ENCODE results near the gene PRKAB1.

GRCh38 chr12:119681728-119682638 is 14.1 kb downstream of the PRKAB1 start:
- TF ChIP-seq CTCF (IDR thresholded peaks at IDR 0.05) (no peak), POLR2AphosphoS5 (IDR thresholded peaks at IDR 0.05; ENCODE audit: low read depth, low read length) (no peak), SIN3A (IDR thresholded peaks at IDR 0.05; ENCODE audit: borderline replicate concordance, insufficient read depth, low read depth, low read length) (no peak), REST (IDR thresholded peaks at IDR 0.05; ENCODE audit: insufficient read depth in 1 of 2, low read depth in 2 of 2, low read length in 1 of 2) (no peak), TCF7L2 (IDR thresholded peaks at IDR 0.05; ENCODE audit: low read depth, low read length) (no peak)

Data from Panc1 (cell line).